Nephron (organoid): ENCODE results near the gene DBNL.
A peak's percentile ranks its signal among the peaks of the same experiment; 100 is the strongest.

Experiments
- H3K27ac Mint-ChIP-seq, 3 experiments: 2 replicates each; pipeline ENCODE4 v1.8.0; 2020; ENCODE audit warnings: mixed read lengths in 3 of 3, mild to moderate bottlenecking in 2 of 3, moderate library complexity in 1 of 3
- H3K27me3 Mint-ChIP-seq: 2 replicates; pipeline ENCODE4 v1.8.0; 2021; ENCODE audit warnings: low read depth, mild to moderate bottlenecking, moderate library complexity, mixed read lengths
- H3K36me3 Mint-ChIP-seq: 2 replicates; pipeline ENCODE4 v1.8.0; 2020; ENCODE audit warnings: low read depth, mixed read lengths
- H3K4me1 Mint-ChIP-seq: 2 replicates; pipeline ENCODE4 v1.8.0; 2020; ENCODE audit warnings: mixed read lengths
- H3K4me3 Mint-ChIP-seq, 3 experiments: 2 replicates each; pipeline ENCODE4 v1.8.0; 2020; ENCODE audit warnings: mild to moderate bottlenecking in 3 of 3, mixed read lengths in 3 of 3, moderate library complexity in 2 of 3
- H3K9me3 Mint-ChIP-seq: 2 replicates; pipeline ENCODE4 v1.8.0; 2020; ENCODE audit warnings: mixed read lengths
- CTCF ChIP-seq, 3 experiments: fragments of 200-600 bp; sonication (generic); IDR thresholded peaks; one replicate each; pipeline ENCODE4 v1.5.0; 2021; ENCODE audit warnings: antibody characterized with exemption in 3 of 3; ENCODE audit not compliant: unreplicated experiment in 3 of 3

Gene DBNL

GRCh38 chr7:44082541-44083207 lies 38.2 kb downstream of the DBNL start:
- Mint-ChIP-seq H3K27me3 (no peaks in the 10 kb centered on the region), H3K4me1 (peaks cover 44% of the 10 kb centered on the region), H3K36me3 (peaks cover 10% of the 10 kb centered on the region), H3K27ac (peak overlapping the region; percentile 55 to 89 (median 77)), H3K9me3 (no peaks in the 10 kb centered on the region), H3K4me3 (peak overlapping the region; percentile 87 to 93 (median 91))
- TF ChIP-seq CTCF (IDR thresholded peaks at IDR 0.05; ENCODE audit: unreplicated experiment in 3 of 3), result no peak

DNA sequence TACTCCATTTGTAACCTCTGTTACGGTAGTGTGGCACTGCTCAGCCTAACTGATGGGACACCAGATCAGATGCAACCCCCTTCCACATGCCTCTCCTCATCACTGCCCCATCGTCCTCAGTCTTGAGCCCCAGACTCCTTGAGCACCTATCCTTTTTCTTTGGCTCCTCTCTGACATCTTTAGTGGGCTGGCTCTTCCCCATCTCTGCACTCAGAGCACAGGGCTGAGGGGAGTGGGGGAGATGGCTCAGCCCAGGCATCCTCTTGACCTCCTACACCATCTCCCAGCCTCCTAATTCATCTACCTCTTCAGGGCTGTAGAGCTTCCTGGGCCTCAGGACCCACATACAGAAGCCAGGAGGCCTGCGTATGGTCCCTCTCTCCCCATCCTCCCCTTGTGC lies 39.3 kb downstream of the DBNL start:
- Mint-ChIP-seq H3K4me1 (peaks cover 46% of the 10 kb centered on the region), H3K4me3 (peak overlapping the region; percentile 72 to 91 (median 77)), H3K36me3 (no peaks in the 10 kb centered on the region), H3K27me3 (no peaks in the 10 kb centered on the region), H3K27ac (peak overlapping the region; percentile 81 to 89 (median 84)), H3K9me3 (no peaks in the 10 kb centered on the region)
- no peak for TF ChIP-seq CTCF (IDR thresholded peaks at IDR 0.05; ENCODE audit: unreplicated experiment in 3 of 3)

DNA sequence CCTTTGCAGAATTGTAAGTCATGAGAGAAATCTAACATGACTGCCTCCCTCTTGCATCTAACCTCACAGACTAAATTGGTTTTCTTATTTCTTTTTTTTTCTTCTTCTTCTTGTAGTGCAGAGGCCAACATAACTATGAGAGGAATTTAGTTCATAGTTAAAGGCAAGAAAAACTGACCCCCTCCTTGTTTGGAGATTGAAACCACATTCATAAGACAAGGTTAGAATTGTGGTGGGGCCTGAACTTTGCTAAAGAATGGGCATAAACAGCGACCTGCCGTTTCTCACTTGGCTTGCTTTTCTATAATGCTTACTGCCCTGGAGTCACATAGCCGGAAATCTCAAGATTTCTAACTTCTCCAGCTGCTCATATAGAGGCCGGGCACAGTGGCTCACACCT lies 40.2 kb downstream of the DBNL start:
- TF ChIP-seq CTCF (IDR thresholded peaks at IDR 0.05; ENCODE audit: unreplicated experiment in 3 of 3), result no peak
- Mint-ChIP-seq H3K27ac (peak overlapping the region; percentile 81 to 89 (median 84)), H3K9me3 (no peaks in the 10 kb centered on the region), H3K27me3 (no peaks in the 10 kb centered on the region), H3K4me1 (peaks cover 47% of the 10 kb centered on the region), H3K36me3 (no peaks in the 10 kb centered on the region), H3K4me3 (peak overlapping the region; percentile 23 to 91 (median 77))

- H3K9me3 Mint-ChIP-seq, result no peaks in the 10 kb centered on the region
- peak overlapping the region in 2 of 3 experiments; percentile 78 to 89 for H3K27ac Mint-ChIP-seq
- H3K4me3 Mint-ChIP-seq, result peak overlapping the region in 1 of 3 experiments; percentile 5
- no peaks in the 10 kb centered on the region for H3K27me3 Mint-ChIP-seq
- no peaks in the 10 kb centered on the region for H3K36me3 Mint-ChIP-seq
- peaks cover 53% of the 10 kb centered on the region for H3K4me1 Mint-ChIP-seq
- TF ChIP-seq CTCF (IDR thresholded peaks at IDR 0.05; ENCODE audit: unreplicated experiment in 3 of 3), result no peak
Observed at GRCh38 chr7:44085546-44085945, 41.0 kb downstream of the DBNL start.

DNA sequence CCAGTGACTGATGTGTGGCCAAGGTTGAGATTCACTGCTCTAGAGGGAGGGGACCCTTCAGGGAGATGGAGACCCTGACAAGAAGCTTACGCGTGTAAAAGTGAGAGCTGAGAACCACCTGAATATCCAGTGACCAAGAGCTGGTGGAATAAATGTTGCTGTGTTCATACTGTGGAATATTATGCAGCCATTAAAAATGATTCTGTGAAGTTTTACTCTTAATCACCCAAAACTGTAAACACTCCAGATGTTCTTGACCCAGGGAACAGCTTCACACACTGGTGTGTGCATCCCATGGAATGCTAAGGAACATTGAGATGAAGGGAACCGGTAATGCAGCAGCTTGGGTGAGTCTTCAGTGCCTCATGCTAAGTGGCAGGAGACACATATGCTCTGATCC lies 42.1 kb downstream of the DBNL start:
- H3K27me3 Mint-ChIP-seq, result no peaks in the 10 kb centered on the region
- H3K4me1 Mint-ChIP-seq, result peaks cover 50% of the 10 kb centered on the region
- no peak overlapping the region for H3K4me3 Mint-ChIP-seq
- H3K36me3 Mint-ChIP-seq, result no peaks in the 10 kb centered on the region
- peak overlapping the region in 2 of 3 experiments; percentile 81 to 93 for H3K27ac Mint-ChIP-seq
- TF ChIP-seq CTCF (IDR thresholded peaks at IDR 0.05; ENCODE audit: unreplicated experiment in 3 of 3), result no peak
- no peaks in the 10 kb centered on the region for H3K9me3 Mint-ChIP-seq
